GM10266 (cell line): ENCODE results near the gene SEC61G.

ENCODE experiments used
- DNase-seq: peaks from one replicate; pipeline ENCODE4 v3.0.0; 2012; ENCODE audit errors: extremely low spot score
- CTCF ChIP-seq: IDR thresholded peaks from 2 replicates; pipeline ENCODE4 v1.5.1; 2012; ENCODE audit warnings: mild to moderate bottlenecking, low read depth; ENCODE audit not compliant: control insufficient read depth, insufficient read depth; ENCODE audit errors: missing control alignments

Gene SEC61G

GRCh38 chr7:54780490-54780889, 21.5 kb upstream of the SEC61G start:
- no peak for DNase-seq
- TF ChIP-seq CTCF: no peak

- no peak for TF ChIP-seq CTCF
- DNase-seq: no peak
Measured at GRCh38 chr7:54778696-54779540, 19.9 kb upstream of the SEC61G start.

- no peak for DNase-seq
- TF ChIP-seq CTCF: no peak
Measured at GRCh38 chr7:54778166-54778565, 19.2 kb upstream of the SEC61G start.

GRCh38 chr7:54774785-54775740, 16.1 kb upstream of the SEC61G start:
- DNase-seq: no peak
- no peak for TF ChIP-seq CTCF

GRCh38 chr7:54773472-54774399, 14.7 kb upstream of the SEC61G start:
- TF ChIP-seq CTCF: peak; percentile 89
- DNase-seq: peak; percentile 48

- TF ChIP-seq CTCF: no peak
- no peak for DNase-seq
Measured at GRCh38 chr7:54769203-54769602, 10.2 kb upstream of the SEC61G start.
